ENCODE data around the gene PHGDH. TPM values are rescaled to one million over a fixed set of nuclear protein-coding genes. Genes with fewer than 3 reads are reported as not detected.
A peak's percentile ranks its signal among the peaks of the same experiment; 100 is the strongest.
"Not testable (repeated sequence)": the region's sequence is repeated elsewhere in the genome, so short reads cannot be mapped to it uniquely, and the experiment has no call there.

PHGDH gene
- total RNA-seq, 1 donor from 2014 or later: 99.7 TPM

DNA sequence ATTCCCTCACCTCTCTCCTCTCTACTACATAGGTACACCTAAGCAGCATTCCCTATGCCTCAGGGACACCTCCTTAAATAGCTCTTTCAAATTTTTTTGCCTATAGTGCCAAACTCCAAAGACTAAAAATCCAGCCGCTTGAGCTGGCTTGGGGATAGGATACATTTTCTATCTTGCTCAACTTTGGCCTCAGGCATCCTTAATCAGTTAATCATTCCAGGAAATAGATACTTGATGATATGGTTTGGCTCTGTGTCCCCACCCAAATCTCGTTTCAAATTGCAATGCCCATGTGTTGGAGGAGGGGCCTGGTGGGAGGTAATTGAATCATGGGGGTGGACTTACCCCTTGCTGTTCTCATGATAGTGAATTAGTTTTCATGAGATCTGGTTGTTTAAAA lies 11.4 kb upstream of the PHGDH start:
- no peak for DNase-seq

DNA sequence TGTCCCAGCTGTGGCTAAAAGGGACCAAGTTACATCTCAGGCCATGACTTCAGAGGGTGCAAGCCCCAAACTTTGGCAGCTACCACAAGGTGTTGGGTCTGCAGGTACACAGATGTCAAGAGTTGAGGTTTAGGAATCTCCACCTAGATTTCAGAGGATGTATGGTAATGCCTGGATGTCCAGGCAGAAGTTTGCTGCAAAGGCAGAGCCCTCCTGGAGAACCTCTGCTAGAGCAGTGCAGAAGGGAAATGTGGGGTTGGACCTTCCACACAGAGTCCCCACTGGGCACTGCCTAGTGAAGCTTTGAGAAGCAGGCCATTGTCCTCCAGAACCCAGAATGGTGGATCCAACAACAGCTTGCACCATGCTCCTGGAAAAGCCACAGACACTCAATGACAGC lies 10.1 kb upstream of the PHGDH start:
- DNase-seq: no peak

DNA sequence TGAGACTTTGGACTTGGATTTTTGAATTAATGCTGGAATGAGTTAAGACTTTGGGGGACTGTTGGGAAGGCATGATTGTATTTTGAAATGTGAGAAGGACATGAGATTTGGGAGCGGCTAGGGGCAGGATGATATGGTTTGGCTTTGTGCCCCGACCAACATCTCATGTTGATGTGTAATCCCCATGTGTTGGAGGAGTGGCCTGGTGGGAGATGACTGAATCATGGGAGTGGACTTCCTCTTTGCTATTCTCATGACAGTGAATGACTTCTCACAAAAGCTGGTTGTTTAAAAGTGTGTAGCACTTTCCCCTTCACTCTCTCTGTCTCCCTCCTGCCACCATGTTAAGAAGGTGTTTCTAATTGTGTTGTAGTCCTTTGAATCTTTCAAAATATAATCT lies 9.3 kb upstream of the PHGDH start:
- DNase-seq: peak; percentile 21

DNA sequence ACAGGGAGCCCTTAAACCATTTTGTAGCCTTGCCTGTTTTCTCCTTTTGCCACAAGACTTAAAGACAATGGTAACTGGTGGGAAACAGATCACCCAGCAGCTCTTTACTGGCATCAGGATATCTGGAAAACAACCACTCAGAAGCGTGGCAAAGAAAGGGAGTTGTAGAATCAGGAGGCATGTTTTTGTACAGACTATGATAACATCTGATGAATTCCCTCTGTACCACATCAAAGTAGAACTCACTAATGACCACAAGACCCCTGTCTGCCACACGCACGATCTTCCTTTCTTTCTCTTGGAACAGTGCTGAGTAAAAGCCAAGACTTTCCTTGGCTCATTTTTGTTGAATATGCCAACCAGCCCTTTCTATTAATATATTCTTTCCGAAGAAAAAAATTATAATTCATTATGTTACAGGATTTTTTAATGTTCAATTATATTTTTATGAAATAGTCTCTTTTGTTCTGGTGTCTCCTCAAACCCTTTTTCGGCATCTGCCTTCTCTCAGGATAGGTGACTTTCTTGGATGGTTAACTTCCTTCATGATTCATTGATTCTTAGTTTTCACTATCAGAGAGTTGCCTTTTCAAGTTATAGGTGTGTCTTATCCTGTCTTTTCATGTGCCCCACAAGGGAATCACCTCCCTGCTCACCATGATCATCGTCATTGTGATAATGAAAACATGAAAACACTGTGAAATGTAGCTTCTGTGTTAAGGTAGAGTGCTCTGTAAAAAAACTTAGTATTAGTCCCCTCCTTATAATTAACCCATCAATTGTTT lies 7.9 kb upstream of the PHGDH start:
- DNase-seq: no peak

DNA sequence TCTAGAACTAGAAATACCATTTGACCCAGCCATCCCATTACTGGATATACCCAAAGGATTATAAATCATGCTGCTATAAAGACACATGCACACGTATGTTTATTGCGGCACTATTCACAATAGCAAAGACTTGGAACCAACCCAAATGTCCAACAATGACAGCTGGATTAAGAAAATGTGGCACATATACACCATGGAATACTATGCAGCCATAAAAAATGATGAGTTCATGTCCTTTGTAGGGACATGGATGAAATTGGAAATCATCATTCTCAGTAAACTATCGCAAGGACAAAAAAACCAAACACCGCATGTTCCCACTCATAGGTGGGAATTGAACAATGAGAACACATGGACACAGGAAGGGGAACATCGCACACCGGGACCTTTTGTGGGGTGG lies 5.1 kb upstream of the PHGDH start:
- not testable (repeated sequence) for DNase-seq

DNA sequence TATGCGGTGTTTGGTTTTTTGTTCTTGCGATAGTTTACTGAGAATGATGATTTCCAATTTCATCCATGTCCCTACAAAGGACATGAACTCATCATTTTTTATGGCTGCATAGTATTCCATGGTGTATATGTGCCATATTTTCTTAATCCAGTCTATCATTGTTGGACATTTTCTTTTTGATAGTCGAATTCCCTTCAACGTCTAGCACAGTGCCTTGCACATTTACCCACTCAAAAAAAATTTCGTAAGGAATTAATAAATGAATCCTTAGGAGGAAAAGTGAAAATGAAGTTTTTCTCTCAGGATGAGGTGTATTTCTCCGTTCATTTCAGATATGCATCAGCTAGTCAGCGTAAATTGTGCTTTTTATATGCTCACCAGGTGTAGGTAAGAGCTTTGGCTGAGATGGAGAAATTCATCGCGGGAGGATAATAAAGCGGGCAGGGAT lies 354 bp upstream of the PHGDH start:
- DNase-seq: not testable (repeated sequence)

DNA sequence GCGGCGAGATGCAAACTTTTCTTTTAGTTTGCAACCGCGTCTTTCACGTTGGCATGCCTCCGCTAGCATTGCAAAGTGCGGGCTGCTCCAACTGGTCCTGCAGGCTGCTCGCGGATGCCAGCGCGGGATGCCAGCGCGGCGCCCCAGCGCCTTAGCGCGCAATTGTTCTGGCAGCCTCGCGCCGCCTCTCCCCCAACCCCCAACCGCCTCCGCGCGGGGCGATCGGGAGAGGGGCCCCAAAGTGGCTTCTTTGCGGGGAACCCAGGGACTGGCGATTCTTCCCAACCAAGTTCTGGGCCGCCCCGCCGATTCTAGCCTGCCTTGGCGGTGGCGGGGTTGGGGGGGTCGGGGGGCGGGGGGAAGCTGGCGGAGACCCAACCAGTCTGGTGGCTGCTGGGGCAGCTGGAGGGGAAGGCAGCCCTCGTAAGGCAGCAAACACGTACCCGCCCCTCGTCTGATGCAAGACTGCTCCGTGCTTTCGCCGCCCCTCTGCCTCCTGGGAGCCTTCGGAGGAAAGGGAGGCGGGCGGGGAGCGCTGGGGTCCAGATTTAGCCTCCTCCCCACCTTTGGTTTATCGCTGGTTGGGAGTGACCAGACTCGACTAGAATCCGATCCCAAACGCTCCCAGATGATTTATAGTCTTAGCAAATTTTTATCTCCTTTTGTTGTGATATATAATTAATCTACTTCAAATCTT lies 756 bp downstream of the PHGDH start:
- DNase-seq: peak; percentile 90

DNA sequence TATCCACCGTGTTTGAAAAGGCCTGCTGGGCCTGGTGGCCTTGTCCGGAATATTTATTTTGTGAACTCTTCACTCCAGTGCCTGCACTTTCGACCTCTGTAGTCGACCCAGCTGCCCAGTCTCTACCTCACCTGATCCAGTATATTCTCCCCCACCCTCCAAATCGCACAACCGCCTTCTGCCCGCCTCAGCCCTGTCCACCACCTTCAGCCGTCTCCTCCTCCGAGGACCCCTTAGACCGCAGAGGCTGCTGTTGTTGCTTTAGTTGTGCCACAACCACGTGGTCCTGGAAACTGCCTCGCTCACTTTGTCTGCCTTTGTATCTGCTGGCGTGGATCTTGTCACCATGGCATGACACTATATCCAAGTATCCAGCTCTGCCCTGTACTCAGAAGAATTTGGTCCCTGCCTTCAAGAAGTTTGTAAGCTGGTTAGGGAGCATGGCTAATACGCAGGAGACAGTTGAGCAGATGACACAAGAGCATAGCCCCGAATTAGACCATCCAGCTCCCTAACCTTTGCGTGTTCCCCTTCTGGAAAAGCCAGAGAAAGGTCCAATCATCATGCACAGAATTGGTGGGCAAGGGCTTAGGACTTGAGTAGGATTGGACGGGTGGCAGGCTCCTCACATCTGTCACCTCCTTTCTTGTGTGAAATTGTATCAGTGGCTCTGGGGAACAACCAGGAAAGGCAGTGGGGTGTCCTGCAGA lies 1.5 kb downstream of the PHGDH start:
- DNase-seq: no peak

DNA sequence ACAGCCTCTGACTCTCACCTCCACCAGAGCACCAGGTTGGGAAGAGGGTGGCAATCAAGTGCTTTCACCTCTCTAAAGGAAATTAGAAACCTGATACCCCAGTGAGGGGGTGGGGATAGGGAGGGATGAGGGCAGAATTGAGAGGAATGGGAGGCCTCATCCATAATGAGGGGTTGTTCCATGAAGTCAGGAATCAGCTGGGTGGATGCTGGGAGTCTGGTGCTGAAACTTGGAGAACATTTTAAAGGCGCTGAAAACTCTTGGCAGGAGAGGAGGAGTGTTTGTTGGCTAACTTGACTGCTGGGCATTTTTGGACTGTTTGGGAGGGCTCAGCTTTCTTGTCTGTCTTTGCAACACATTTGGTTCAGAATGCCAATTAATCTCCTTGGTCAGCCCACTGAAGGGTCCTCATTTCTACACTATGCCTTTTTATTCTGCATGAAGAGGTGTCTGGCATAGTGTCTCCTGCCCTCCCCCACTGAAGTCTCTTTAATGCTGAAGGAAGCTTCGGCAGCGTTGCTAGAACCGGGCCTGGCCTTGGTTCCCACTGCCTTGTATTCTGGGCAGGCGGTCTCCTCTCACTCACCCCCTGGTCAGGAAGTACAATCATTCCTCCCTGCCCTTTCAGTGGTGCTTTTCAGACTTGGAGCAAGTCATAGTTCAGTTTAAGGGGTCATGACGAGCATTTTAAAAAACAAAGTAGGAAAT lies 2.2 kb downstream of the PHGDH start:
- peak; percentile 40 for DNase-seq

DNA sequence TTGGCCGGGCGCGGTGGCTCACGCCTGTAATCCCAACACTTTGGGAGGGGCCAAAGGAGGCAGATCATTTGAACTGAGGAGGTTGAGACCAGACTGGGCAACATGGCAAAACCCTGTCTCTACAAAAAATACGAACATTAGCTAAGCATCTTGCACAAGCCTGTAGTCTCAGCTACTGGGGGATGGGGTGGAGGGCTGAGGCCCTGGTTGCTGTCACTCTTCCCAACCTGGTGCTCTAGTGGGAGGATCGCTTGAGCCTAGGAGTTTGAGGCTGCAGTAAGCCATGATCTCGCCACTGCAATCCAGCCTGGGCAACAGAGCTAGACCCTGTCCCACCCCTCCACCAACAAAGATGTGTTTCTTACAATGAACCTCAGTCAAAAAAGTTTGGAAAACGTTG lies 2.8 kb downstream of the PHGDH start:
- no peak for DNase-seq

DNA sequence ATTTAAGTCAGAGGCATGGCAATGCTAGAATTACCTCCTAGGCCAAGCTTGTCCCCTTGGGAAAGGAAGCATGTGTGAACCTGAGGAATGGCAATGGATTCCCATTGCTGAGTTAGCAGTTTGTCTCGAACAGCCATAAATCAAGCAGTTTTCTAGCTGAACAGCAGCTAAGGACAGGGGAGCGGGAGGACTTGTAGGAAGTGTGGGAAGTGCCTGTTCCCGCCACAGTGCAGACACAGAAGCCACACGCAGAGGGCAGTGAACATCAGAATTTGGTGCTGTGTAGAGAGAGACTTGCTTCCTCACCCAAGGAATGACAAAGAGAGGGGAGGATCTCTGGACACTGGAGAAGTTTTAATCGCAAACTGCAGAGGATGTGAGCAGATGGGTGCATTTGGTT lies 3.8 kb downstream of the PHGDH start:
- no peak for DNase-seq

DNA sequence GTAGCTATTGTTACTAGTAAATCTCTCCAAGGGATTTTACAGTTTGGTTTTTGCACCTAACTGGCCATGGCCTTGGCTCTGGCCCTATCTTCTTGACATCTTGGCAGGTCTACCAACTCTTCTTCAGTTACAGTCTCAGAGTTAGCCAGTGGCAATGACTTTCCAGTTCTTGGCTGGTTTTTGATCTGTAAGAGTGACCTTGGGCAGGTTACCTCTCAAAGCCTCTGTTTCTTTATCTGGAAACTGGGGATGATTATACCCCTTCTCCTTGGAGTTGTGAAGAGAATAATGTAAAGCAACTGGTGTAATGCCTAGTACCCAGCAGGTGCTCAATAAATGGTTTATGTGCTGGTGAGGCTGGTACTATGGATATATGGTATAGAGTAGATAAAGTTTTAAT lies 6.7 kb downstream of the PHGDH start:
- DNase-seq: no peak

DNA sequence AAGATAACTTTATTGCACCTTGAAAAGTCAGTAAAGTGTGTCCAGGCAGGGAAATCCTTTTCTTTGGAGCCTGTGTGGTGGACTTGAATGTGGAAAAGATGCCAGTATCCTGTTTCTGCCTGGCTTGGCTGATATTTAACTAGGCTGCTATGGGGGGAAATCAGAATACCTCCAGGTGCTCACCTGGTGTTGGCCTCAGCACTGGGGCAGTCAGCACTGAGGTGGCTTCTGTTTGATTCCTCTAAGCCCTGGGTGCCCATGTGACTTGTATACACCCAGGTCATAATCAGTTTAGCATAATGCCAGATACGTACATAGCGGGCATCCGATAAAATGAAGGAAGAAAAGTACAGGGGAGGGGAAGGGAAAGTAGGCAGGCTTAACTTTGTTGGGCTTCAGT lies 7.2 kb downstream of the PHGDH start:
- no peak for DNase-seq

DNA sequence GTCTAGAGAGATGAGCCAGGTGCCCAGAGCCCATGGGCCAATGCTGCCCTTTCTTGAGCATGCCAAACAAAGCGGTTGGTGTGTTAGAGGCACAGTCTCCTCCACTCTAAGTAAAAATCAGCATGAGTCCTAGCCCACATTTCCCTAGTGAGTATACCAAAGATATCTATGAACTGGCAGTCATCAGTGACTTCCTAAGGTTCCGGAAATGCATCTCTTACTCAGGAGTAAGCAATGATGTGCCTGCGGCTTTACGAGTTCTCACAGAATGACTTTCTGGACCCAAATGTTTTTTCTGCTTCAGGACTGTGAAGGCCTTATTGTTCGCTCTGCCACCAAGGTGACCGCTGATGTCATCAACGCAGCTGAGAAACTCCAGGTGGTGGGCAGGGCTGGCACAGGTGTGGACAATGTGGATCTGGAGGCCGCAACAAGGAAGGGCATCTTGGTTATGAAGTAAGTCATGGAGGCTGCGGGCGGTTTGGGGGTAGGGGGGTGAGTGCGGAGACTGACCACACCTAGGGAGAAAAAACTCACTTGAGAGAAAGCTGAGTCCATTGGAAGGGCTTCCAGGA lies 9.2 kb downstream of the PHGDH start:
- DNase-seq: no peak

DNA sequence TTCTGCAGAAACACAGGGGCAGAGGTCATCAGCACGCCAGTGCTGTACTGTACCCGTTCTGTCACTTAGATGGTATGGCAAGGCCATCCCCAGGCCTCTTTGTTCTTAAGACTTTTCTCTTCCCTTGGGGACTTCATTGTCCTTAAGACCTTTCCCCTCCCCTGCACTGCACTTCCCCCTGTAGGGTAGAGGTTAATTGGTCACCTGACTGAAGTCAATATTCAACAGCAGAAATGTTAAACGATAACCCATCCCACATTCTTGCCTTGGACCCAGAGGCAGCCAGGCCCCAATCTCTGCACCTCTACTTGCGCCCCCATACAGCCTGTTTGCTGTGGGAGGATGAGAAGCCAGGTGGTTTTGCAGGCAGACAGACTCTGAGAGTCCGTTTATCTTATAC lies 10.2 kb downstream of the PHGDH start:
- no peak for DNase-seq

DNA sequence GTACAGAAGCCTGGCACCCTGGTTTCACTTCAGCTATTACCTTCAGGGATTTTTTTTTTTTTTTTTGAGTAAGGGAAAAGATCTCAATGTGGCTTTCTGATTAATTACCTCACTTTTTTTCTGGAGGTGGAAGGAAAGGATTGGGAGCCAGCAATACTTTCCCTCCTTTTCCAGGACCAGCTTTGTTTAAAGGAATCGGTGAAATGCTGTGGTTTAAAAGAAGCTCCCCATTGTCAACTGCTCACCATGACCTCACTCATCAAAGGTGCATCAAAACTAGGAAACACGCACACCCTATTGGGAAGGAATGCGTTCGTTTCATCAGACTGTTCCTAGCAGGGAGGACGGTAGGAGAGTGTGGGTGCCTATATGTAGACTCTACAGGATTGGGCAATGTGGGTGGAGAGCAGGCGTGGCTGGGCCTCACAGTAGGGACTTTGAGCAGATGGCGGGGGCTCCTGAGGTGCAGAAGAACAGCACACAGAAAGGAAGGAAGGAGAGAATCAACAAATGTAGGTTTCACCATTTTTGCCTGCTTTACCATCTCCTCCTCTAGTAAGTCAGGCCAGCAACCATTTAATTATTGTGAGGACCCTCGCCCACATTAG lies 13.0 kb downstream of the PHGDH start:
- no peak for DNase-seq

DNA sequence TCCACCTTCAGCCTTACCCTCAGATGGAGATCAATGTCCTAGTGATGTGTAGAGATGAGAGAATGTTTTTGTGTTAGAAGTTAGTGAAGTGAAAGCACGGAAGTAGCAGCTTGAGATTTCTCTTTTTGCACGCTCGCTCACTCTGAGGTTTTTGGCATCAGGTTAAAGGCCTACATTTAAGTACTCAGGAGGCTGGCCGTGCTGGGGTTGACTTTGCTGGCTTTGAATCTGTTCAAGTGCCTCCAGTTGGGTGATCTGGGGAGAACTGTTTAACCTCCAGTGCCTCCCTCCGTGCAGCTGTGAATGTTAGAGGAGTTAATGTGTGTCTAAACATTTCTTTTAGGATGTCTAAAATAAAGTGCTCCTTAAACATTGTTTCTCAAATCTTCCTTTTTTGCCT lies 13.9 kb downstream of the PHGDH start:
- no peak for DNase-seq

DNA sequence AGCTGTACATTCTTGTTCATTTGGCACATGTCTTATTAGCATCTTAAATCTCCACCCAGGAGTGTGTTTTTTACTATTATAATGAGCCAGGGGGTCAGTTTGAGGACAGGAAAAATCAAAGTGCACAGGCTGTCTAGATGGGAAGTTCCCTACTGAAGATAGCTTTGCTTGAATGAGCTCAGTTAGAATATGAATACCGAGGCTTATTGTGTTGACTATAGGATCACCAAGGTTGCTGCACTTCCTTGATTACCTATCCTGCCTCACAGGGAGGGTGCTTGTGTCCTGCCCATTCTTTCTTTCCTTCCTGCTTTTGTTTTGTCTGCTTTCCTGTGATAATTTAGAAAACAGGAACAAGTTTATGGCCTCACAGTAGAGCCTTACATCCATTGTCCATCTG lies 16.3 kb downstream of the PHGDH start:
- no peak for DNase-seq

DNA sequence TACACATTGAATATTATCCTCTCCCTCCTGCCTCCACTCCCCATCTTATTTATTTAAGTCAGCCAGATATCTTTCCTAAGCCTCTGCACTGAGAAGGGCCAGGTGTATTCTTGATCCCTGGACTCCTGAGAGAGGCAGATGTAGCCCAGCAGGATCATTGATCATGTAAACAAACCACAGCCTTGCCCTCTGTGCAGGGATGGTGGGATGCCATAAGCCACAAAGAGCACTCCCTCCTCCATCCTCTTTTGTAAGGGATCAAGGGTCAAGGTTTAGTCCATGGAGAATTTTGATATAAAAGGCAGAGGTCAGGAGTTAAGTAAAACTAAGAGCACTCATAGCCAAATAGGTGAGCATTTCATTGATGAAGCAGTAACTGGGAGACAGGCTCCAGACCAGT lies 17.3 kb downstream of the PHGDH start:
- DNase-seq: no peak

DNA sequence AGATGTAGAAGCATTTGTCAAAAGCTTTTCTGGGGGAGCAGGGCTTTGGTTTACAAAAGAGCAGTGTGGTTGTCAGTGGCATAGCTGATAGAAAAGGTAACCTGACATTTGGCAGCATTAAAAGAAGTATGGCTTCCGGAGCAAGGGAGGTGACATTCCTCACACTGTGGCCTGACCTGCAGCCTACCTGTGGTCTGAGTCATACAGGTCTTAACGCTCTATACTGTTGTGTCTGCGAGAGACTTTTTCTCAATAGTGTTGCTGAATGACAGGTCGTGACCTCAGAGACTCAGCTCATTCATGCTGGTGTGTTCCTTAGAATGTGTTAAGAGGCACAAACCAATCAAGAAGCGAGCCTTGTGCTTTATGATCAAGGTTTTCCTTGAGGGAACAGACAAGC lies 19.3 kb downstream of the PHGDH start:
- DNase-seq: no peak

DNA sequence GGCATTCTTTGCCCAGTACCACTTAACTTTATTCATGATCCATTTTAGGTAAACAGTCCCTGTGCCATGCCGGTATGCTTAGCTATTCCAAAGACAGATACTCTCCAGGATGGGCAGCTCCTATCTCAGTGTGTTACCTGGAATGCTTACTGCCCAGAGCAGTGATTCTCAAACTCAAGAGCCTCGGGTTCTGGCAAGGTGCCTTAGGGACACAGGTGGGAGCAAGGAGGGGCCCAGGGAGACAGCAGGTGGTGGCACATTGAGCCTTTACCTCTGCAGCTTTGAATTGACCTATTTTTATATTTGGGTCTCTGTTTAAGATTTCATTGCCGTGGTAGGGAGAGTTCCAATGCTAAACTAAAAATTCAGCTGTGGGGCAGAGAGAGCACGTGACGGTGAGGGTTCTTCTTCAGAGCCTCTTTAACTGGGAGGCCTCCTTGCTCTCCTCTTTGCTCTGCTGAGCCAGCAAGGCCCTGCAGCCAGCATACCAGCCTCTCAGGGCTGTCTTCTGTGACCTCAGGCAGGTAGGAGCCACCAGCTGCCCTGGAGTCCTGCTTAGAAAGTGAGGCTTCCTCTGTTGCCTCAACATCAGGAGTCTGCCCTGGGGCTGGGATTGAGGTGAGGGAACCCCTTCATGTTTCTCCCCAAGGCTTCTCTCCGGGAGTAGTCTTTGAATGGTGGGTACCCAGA lies 20.2 kb downstream of the PHGDH start:
- DNase-seq: no peak

Measured in skin of body (tissue), 2 donors.